Fibroblast of lung (primary cell): ENCODE data around the gene HPRT1. TPM values are rescaled to one million over a fixed set of nuclear protein-coding genes. Genes with fewer than 3 reads are reported as not detected.
A peak's percentile ranks its signal among the peaks of the same experiment; 100 is the strongest.

ENCODE experiments used
- DNase-seq, 2 donors: peaks; one replicate each; pipeline versions ENCODE4 v3.0.0 to v3.0.0-alpha.2; 2010; ENCODE audit warnings: low read depth in 2 of 2
- H2AFZ ChIP-seq: 2 replicates; pipeline ENCODE4 v1.5.1; 2012; ENCODE audit warnings: low read length, control low read depth, inconsistent platforms
- H3K27ac ChIP-seq: 2 replicates; pipeline ENCODE4 v1.5.1; 2011; ENCODE audit warnings: low read length, control low read depth; ENCODE audit not compliant: insufficient read depth
- H3K27me3 ChIP-seq: 2 replicates; pipeline ENCODE4 v1.5.1; 2011; ENCODE audit warnings: mild to moderate bottlenecking, low read length; ENCODE audit not compliant: control insufficient read depth, insufficient read depth
- H3K36me3 ChIP-seq: 2 replicates; pipeline ENCODE4 v1.5.1; 2011; ENCODE audit warnings: low read length; ENCODE audit not compliant: control insufficient read depth, insufficient read depth
- H3K4me1 ChIP-seq: 2 replicates; pipeline ENCODE4 v1.5.1; 2011; ENCODE audit warnings: low read length; ENCODE audit not compliant: control insufficient read depth, insufficient read depth; ENCODE audit errors: extremely low read depth
- H3K4me2 ChIP-seq: 2 replicates; pipeline ENCODE4 v1.5.1; 2011; ENCODE audit warnings: low read length, control low read depth; ENCODE audit not compliant: insufficient read depth; ENCODE audit errors: extremely low read depth
- H3K4me3 ChIP-seq, 4 experiments: fragments of 200-600 bp in 1 of 4; sonication (generic) in 1 of 4; replicated peaks in 1 of 4; 2 replicates each; pipeline ENCODE4 v1.5.1; 2011 to 2016; ENCODE audit warnings: low read length in 4 of 4, low read depth in 3 of 4, mild to moderate bottlenecking in 3 of 4, control low read depth in 2 of 4, inconsistent platforms in 1 of 4, mixed read lengths in 1 of 4; ENCODE audit not compliant: insufficient read depth in 1 of 4; ENCODE audit errors: control extremely low read depth in 1 of 4
- H3K79me2 ChIP-seq: 2 replicates; pipeline ENCODE4 v1.5.1; 2012; ENCODE audit warnings: mild to moderate bottlenecking, low read length, inconsistent platforms; ENCODE audit not compliant: control insufficient read depth, insufficient read depth
- H3K9ac ChIP-seq: 2 replicates; pipeline ENCODE4 v1.5.1; 2011; ENCODE audit warnings: mild to moderate bottlenecking, low read length, control low read depth; ENCODE audit not compliant: insufficient read depth
- H3K9me3 ChIP-seq: 2 replicates; pipeline ENCODE4 v1.5.1; 2012; ENCODE audit warnings: low read depth, low read length; ENCODE audit not compliant: control insufficient read depth, insufficient read depth
- H4K20me1 ChIP-seq: 2 replicates; pipeline ENCODE4 v1.5.1; 2011; ENCODE audit warnings: low read length; ENCODE audit not compliant: control insufficient read depth, insufficient read depth; ENCODE audit errors: extremely low read depth
- EZH2 ChIP-seq: IDR thresholded peaks from 2 replicates; pipeline ENCODE4 v1.5.1; 2012; ENCODE audit warnings: low read length, control low read depth, mild to moderate bottlenecking; ENCODE audit errors: missing control alignments
- polyA plus RNA-seq, 2 donors: library from polyadenylated mRNA; depleted of rRNA in 1 of 2; stranded (reverse) in 1 of 2; unstranded in 1 of 2; fragments of >200 nt; gene quantifications; 2 replicates each; pipeline ENCODE4 v1.2.1, GENCODE V29; 2011 to 2012; ENCODE audit warnings: missing spikeins in 1 of 2
- total RNA-seq: library from RNA; depleted of rRNA; stranded (reverse); fragments of >200 nt; gene quantifications from 2 replicates; pipeline ENCODE4 v1.2.1, GENCODE V29; 2014
- TF ChIP-seq, protein P1 (sequence below), 2 donors: IDR thresholded peaks in 1 of 2; conservative IDR thresholded peaks in 1 of 2; 1 replicate in 1 of 2; 2 replicates in 1 of 2; pipeline ENCODE4 v1.5.1; 2011 to 2012; ENCODE audit warnings: low read length in 2 of 2, control low read depth in 1 of 2, inconsistent platforms in 1 of 2, low read depth in 1 of 2, mild to moderate bottlenecking in 1 of 2

Gene HPRT1
- total and polyA plus RNA-seq, 2 donors (not counting 1 experiment from before 2014, with no cell fraction given): 23.0 to 51.8 TPM

DNA sequence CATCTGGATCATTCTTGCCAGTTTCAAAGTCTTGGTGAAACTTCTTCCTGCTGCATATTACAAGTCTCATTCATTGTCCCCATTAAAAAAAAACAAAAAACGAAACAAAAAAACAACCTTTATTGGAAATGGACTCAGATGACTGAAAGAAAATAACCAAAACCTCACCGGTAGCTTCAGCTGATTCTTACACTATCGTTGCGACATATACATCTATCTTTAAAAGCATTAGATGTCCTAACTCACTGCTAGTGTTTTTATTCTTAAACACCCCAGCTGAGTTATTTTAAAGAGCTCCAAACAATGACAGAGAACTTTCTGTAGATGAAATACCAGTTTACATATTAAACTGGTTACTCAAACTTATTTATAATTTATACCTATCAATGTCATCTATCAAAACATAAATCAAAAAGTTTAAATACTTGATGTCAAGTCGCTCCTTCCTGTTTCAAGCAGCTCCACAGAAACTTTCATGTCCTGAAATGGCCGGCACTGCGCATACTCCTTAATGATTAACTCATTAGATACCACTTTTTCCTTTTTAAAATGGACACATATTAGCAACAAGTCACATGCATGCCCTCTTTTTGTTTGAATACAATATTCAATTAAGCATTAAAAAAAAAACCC, 87.2 kb downstream of the HPRT1 start:
- no peaks in the 10 kb centered on the region for H3K27me3 ChIP-seq
- H3K27ac ChIP-seq: no peak overlapping the region
- DNase-seq: peak in 1 of 2 donors; percentile 60
- H3K4me3 ChIP-seq: peak overlapping the region; percentile 66 to 98 (median 77)
- H3K36me3 ChIP-seq: peaks cover 8% of the 10 kb centered on the region
- no peaks in the 10 kb centered on the region for H3K9me3 ChIP-seq
- no peak overlapping the region for H2AFZ ChIP-seq
- TF ChIP-seq, protein P1, sequence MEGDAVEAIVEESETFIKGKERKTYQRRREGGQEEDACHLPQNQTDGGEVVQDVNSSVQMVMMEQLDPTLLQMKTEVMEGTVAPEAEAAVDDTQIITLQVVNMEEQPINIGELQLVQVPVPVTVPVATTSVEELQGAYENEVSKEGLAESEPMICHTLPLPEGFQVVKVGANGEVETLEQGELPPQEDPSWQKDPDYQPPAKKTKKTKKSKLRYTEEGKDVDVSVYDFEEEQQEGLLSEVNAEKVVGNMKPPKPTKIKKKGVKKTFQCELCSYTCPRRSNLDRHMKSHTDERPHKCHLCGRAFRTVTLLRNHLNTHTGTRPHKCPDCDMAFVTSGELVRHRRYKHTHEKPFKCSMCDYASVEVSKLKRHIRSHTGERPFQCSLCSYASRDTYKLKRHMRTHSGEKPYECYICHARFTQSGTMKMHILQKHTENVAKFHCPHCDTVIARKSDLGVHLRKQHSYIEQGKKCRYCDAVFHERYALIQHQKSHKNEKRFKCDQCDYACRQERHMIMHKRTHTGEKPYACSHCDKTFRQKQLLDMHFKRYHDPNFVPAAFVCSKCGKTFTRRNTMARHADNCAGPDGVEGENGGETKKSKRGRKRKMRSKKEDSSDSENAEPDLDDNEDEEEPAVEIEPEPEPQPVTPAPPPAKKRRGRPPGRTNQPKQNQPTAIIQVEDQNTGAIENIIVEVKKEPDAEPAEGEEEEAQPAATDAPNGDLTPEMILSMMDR (conservative IDR thresholded peaks at IDR 0.05 in 1 of 2, IDR thresholded peaks at IDR 0.05 in 1 of 2; ENCODE audit: low read depth in 1 of 2, low read length in 2 of 2): no peak
- TF ChIP-seq EZH2: no peak
- H3K4me2 ChIP-seq: peak overlapping the region; percentile 66
- H3K9ac ChIP-seq: no peak overlapping the region
- H4K20me1 ChIP-seq: no peaks in the 10 kb centered on the region
- peaks cover 6% of the 10 kb centered on the region for H3K4me1 ChIP-seq
- peaks cover 27% of the 10 kb centered on the region for H3K79me2 ChIP-seq

DNA sequence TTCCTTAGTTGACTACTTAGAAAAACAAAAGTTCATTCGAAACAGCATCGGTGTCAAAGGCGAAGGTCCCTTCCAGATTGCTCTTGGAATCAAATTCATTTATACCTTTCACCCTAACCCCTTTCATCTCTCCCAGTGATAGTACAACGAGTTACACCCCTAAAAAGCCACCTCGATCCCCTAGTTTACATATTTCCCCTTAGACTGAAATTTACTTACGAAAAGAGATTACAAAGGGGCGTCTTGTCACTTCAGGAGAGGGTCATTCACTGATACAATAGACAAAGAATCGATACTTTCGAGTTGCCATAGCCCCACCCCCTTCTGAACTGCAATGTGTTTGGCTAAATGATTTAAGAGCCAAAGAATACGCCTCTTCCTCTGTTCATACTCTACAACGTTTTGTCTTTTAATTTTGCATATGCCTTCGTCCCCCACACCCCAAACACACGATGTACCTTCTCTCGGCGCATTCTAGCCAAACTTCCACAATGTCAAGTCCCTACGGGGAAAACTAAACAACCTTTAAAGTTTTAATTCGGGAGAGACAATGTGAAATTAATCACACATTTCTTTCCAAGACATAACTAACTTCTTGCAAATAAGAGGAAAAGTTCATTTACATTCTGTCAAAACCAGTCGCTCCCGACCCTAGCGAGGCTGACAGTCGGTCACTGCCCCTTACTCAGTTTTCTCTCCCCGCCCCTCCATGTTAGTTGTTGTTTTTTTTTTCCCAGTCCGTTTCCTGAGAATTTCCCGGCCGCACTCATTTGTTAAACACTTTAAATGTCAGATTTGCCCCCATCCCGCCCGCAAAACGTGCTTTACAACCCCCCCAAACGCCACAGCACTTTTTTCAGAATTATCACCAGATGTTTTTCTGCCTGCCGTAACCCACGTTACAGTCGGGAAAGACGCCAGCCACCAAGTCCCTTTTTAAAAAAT, 88.6 kb downstream of the HPRT1 start:
- Histone ChIP-seq H2AFZ (no peak overlapping the region), H3K4me1 (peaks cover 7% of the 10 kb centered on the region)

More for the DNA sequence above, 88.6 kb downstream of the HPRT1 start:
- H4K20me1 ChIP-seq: no peaks in the 10 kb centered on the region
- peaks cover 8% of the 10 kb centered on the region for H3K36me3 ChIP-seq
- no peak for DNase-seq
- H3K4me3 ChIP-seq: peak overlapping the region; percentile 66 to 98 (median 77)
- peak overlapping the region; percentile 85 for H3K27ac ChIP-seq
- H3K79me2 ChIP-seq: peaks cover 27% of the 10 kb centered on the region
- no peaks in the 10 kb centered on the region for H3K27me3 ChIP-seq
- H3K9me3 ChIP-seq: no peaks in the 10 kb centered on the region
- peak overlapping the region; percentile 71 for H3K4me2 ChIP-seq
- TF ChIP-seq, protein P1 (conservative IDR thresholded peaks at IDR 0.05 in 1 of 2, IDR thresholded peaks at IDR 0.05 in 1 of 2; ENCODE audit: low read depth in 1 of 2, low read length in 2 of 2): no peak
- no peak for TF ChIP-seq EZH2
- peak overlapping the region; percentile 86 for H3K9ac ChIP-seq

Other genes with a start within 250 kb of the HPRT1 start
- gene CCDC160, start 223.0 kb upstream of the HPRT1 start, total RNA-seq: 0.17 and 0.26 TPM in 2 replicates
- 0.06 and 0.10 TPM in 2 replicates for gene CCDC160, start 223.0 kb upstream of the HPRT1 start, polyA plus RNA-seq
- gene PHF6, start 86.9 kb upstream of the HPRT1 start, total RNA-seq: 27.5 and 31.5 TPM in 2 replicates
- gene PHF6, start 86.9 kb upstream of the HPRT1 start, polyA plus RNA-seq: 12.8 and 13.3 TPM in 2 replicates
- 0.17 and 0.26 TPM in 2 replicates for gene PLAC1, start 198.3 kb downstream of the HPRT1 start, total RNA-seq
- 0.22 and 0.26 TPM in 2 replicates for gene PLAC1, start 198.3 kb downstream of the HPRT1 start, polyA plus RNA-seq